Posterior vena cava (tissue), 2 donors: ENCODE results near the gene NAV1. TPM values are rescaled to one million over a fixed set of nuclear protein-coding genes. Genes with fewer than 3 reads are reported as not detected.

Experiments used
- DNase-seq: peaks from one replicate; pipeline ENCODE4 v3.0.0-alpha.2; 2020; ENCODE audit warnings: low spot score
- intact Hi-C, 2 donors: fragments of 100-400 bp; cut with DNase I; formaldehyde crosslinking; loops; one replicate each; pipeline versions ENCODE4 v1.14.1 to v1.14.2; 2022 to 2023
- total RNA-seq, 2 donors: library from RNA; stranded (reverse); fragmentation: NEBNext Ultra II Directional; extraction: Animal tissue kit (Norgen Biotek cat#: 25700); gene quantifications; one replicate each; pipeline ENCODE4 v1.2.1, GENCODE V29; 2021
- donor health status: DM: yes; HTN: yes; CAD: no.
- donor health status: DM: yes; HTN: yes; CAD: no.

NAV1 gene
- total RNA-seq, 2 donors from 2014 or later, result 85.0 to 96.0 TPM

- intact Hi-C loops, result no loop called here
- no peak for DNase-seq
Observed at GRCh38 chr1:201556841-201557571, 18.1 kb downstream of the NAV1 start.

- DNase-seq, result no peak
- intact Hi-C loops, result no loop called here
Observed at GRCh38 chr1:201557572-201557958, 18.6 kb downstream of the NAV1 start.

GRCh38 chr1:201559679-201560162, 20.8 kb downstream of the NAV1 start:
- intact Hi-C loops, result loop anchor here (2.0 to 5.0 kb wide), 4 partner anchors 145 to 243 kb away; no protein-coding TSS in a partner anchor
- peak; percentile 94 for DNase-seq

- no peak for DNase-seq
- intact Hi-C loops, result loop anchor here in 1 of 2 donors (5.0 kb wide), 2 partner anchors 147 to 242 kb away; no protein-coding TSS in a partner anchor
Observed at GRCh38 chr1:201560328-201561194, 21.6 kb downstream of the NAV1 start.

- intact Hi-C loops, result loop anchor here in 1 of 2 donors (5.0 kb wide), 2 partner anchors 146 to 241 kb away; no protein-coding TSS in a partner anchor
- no peak for DNase-seq
Observed at GRCh38 chr1:201561195-201561564, 22.3 kb downstream of the NAV1 start.

- intact Hi-C loops, result loop anchor here in 1 of 2 donors (5.0 kb wide), 2 partner anchors 146 to 241 kb away; no protein-coding TSS in a partner anchor
- DNase-seq, result no peak
Observed at GRCh38 chr1:201561601-201562000, 22.7 kb downstream of the NAV1 start.

GRCh38 chr1:201562257-201562656, 23.3 kb downstream of the NAV1 start:
- intact Hi-C loops, result loop anchor here in 1 of 2 donors (5.0 kb wide), 2 partner anchors 145 to 240 kb away; no protein-coding TSS in a partner anchor
- no peak for DNase-seq

- intact Hi-C loops, result loop anchor here in 1 of 2 donors (5.0 kb wide), 2 partner anchors 144 to 239 kb away; no protein-coding TSS in a partner anchor
- DNase-seq, result no peak
Observed at GRCh38 chr1:201562659-201563405, 23.9 kb downstream of the NAV1 start.

GRCh38 chr1:201563406-201563780, 24.5 kb downstream of the NAV1 start:
- DNase-seq, result no peak
- intact Hi-C loops, result loop anchor here in 1 of 2 donors (5.0 kb wide), 2 partner anchors 144 to 239 kb away; no protein-coding TSS in a partner anchor

GRCh38 chr1:201563941-201564340, 25.0 kb downstream of the NAV1 start:
- DNase-seq, result no peak
- intact Hi-C loops, result loop anchor here in 1 of 2 donors (5.0 kb wide), 2 partner anchors 143 to 238 kb away; no protein-coding TSS in a partner anchor

GRCh38 chr1:201565024-201565730, 26.2 kb downstream of the NAV1 start:
- intact Hi-C loops, result no loop called here
- no peak for DNase-seq

- intact Hi-C loops, result no loop called here
- no peak for DNase-seq
Observed at GRCh38 chr1:201565771-201566528, 27.0 kb downstream of the NAV1 start.

- intact Hi-C loops, result no loop called here
- DNase-seq, result no peak
Observed at GRCh38 chr1:201566529-201566823, 27.5 kb downstream of the NAV1 start.

- no peak for DNase-seq
- intact Hi-C loops, result no loop called here
Observed at GRCh38 chr1:201566933-201567801, 28.2 kb downstream of the NAV1 start.

GRCh38 chr1:201568265-201568664, 29.3 kb downstream of the NAV1 start:
- DNase-seq, result no peak
- intact Hi-C loops, result no loop called here

- no peak for DNase-seq
- intact Hi-C loops, result no loop called here
Observed at GRCh38 chr1:201568859-201569294, 29.9 kb downstream of the NAV1 start.
